Motor neuron (in vitro differentiated cells): ENCODE data around the gene SYPL1. TPM values are rescaled to one million over a fixed set of nuclear protein-coding genes. Genes with fewer than 3 reads are reported as not detected.
"Not testable (repeated sequence)": the region's sequence is repeated elsewhere in the genome, so short reads cannot be mapped to it uniquely, and the experiment has no call there.

Experiments used
- ATAC-seq, 8 experiments: fragments of 200-7000 bp; cut with Tn5 transposase; replicated peaks in 6 of 8; 2 replicates each; pipeline ENCODE4 v1.8.0; 2021; ENCODE audit warnings: mild to moderate bottlenecking in 8 of 8, moderate library complexity in 8 of 8
- H3K27ac ChIP-seq, 2 donors: fragments of 250-450 bp; sonication (Bioruptor Pico); 2 replicates each; pipeline ENCODE4 v1.9.0; 2021; ENCODE audit warnings: antibody characterized with exemption in 2 of 2, mild to moderate bottlenecking in 2 of 2, moderate library complexity in 1 of 2
- H3K4me1 ChIP-seq, 2 donors: fragments of 250-450 bp; sonication (Bioruptor Pico); replicated peaks in 1 of 2; 2 replicates each; pipeline ENCODE4 v1.6.1; 2021; ENCODE audit warnings: antibody characterized with exemption in 2 of 2, mild to moderate bottlenecking in 2 of 2, moderate library complexity in 1 of 2
- H3K4me3 ChIP-seq, 5 donors: fragments of 250-450 bp; sonication (Bioruptor Pico); 2 replicates each; pipeline ENCODE4 v1.9.0; 2021; ENCODE audit warnings: antibody characterized with exemption in 5 of 5, mild to moderate bottlenecking in 5 of 5, moderate library complexity in 4 of 5
- WGBS, 10 experiments: fragments of 450-650 bp; shearing (Covaris generic); methylation state at CpG; one replicate each; pipeline ENCODE4 v1.0.0; 2022; 5-methylcytosine and 5-hydroxymethylcytosine counted together
- in situ Hi-C, 9 experiments: fragments of 400-800 bp; cut with MboI; loops; one replicate each; pipeline ENCODE4 v1.15.0; 2021; ENCODE audit warnings: low sequenced_read_pairs in 9 of 9, low pct_unique_long_range_greater_than_20kb in 2 of 9; ENCODE audit not compliant: unreplicated experiment in 9 of 9
- total RNA-seq, 8 experiments: library from RNA; unstranded; fragments of 300-600 nt; gene quantifications; 2 replicates each; pipeline versions ENCODE4 v1.2.3 to v1.2.4, GENCODE V29; 2022

SYPL1 gene
- total RNA-seq = 10 to 100 TPM in 7 of 8 experiments, 1 to 10 TPM in 1; 9.8 to 83.7 (median 23.0) TPM

DNA sequence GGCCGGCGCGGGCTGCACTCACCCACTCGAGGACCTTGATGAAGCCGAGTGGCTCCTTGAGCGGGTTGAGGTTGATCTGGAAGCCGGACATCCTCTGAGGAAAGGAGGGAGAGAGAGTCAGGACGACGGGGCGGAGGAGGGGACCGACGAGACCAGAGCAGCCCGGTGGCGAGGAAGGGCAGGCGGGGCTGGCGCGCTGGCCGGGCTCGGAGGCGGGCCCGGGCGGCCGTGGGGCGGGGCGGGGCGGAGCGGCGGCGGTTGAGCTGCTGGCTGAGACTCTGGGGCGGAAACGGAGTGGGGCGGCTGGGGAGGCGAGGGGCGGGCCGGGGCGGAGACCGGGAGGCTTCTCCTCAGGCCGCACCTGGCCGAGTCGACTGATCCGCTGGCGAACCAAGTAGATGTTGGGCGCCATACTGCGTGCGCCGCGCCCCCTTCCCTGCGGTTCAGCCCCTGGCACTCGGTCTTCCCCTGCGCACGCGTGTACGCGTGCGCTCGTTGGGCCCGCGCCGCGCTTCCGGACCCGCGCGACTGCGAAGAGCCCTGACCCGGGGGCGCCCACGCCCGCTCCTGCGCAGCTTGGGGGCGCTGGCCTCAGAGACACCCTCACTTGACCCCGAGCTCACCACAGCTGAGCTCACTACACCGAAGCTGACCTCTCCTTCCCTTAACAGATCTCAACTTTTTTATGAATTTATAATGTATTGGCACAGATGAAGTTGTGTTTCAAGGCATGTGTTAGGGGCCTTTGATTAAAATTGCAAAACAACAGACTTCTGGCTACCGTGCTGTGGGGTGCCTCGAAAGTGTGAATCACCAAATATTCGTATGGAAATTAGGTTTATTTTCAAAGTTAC, at the start of gene SYPL1:
Gene SYPL1, minus strand, starts transcription at position 195 of the 854 bp plus-strand sequence. Its CDS starts 104 bp downstream, at position 91.
- Histone ChIP-seq H3K4me3 (peak within 1 kb of the TSS; percentile 63 to 96 (median 76)), H3K27ac (peak within 1 kb of the TSS; percentile 87 to 94), H3K4me1 (peaks cover 19 to 32% of the 10 kb centered on the region in 2 donors)
- WGBS, 10 experiments = 0 to 34% (median 4%) methylated on average over 3 to 10 of the region's 76 CpGs; no CpG with 5 or more reads in 4 of the 10 experiments
- peak; percentile 84 to 93 (median 89) for ATAC-seq
- in situ Hi-C loops = no loop called here

DNA sequence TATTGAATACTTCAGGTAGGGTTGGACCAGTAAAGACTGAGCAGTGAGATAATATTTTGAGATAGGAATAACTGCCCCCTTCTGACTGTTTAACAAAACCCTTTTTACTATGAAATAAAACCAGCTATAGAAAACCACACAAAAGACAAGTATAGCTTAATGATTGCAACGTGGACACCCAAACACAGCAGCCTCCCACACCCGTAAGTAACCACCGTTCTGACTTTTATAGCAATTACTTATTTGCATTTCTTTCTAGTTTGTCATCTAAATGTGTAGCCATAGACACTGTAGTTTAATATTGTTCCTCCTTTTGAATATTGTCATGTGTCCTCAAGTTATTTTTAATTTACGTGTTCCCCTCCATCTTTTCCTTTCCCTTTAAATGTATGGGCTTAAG, 42.9 kb upstream of the SYPL1 start:
- ATAC-seq = no peak
- in situ Hi-C loops = loop anchor here in 3 of 9 experiments (10.0 to 25.0 kb wide), 3 partner anchors 100 to 500 kb away; no protein-coding TSS in a partner anchor
- Histone ChIP-seq H3K27ac (no peak overlapping the region), H3K4me1 (no peaks in the 10 kb centered on the region), H3K4me3 (no peak overlapping the region)
- 18 to 100% (median 83%) methylated on average over 1 to 4 of the region's 4 CpGs for WGBS, 10 experiments

DNA sequence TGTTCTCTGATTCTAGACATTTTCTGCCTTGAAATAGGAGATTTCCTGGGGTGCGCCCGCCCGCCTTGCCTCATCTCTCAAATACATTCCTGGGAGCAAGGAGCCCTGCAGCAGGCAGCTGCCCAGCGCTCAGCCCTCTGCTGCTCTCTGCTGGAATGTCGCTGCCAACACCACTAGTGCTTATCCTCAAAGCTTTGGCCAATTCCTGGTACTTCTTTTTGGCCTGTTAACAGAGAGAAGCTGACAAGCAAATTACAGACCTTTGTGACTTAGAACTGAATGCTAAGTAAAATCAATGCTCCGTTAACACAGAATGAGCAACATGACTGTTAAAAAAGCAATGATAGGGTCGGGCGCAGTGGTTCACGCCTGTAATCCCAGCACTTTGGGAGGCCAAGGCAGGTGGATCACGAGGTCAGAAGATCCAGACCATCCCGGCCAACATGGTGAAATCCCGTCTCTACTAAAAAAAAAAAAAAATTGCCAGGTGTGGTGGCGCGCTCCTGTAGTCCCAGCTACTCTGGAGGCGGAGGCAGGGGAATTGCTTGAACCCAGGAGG, 41.9 kb upstream of the SYPL1 start:
- ATAC-seq = peak; percentile 91 to 100 (median 98)
- in situ Hi-C loops = loop anchor here in 4 of 9 experiments (5.0 to 25.0 kb wide), 5 partner anchors 92 to 499 kb away; no protein-coding TSS in a partner anchor
- no peak overlapping the region for H3K27ac ChIP-seq
- H3K4me3 ChIP-seq = no peak overlapping the region
- WGBS, 10 experiments = 19 to 93% (median 44%) methylated on average over 1 to 13 of the region's 15 CpGs
- no peaks in the 10 kb centered on the region for H3K4me1 ChIP-seq

DNA sequence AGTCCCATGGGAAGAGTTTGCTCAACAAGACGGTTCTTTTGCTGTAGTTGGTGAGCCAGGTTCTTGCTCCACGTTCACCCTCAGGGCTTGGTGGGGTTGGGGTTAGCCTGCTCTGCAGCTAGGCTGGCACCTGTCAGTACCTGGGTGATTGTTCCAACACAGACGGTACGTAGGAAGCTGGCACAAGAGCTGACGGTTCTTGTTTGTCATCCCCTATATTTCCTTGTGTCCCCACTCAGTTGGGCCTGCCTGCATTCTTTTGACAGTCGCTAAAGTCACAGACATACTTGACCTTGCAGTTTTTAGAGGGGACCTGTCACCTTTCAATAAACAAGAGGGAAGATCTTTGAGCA, 40.2 kb upstream of the SYPL1 start:
- in situ Hi-C loops = loop anchor here in 4 of 9 experiments (5.0 to 25.0 kb wide), 5 partner anchors 90 to 497 kb away; no protein-coding TSS in a partner anchor
- no peak overlapping the region for H3K27ac ChIP-seq
- H3K4me1 ChIP-seq = no peaks in the 10 kb centered on the region
- WGBS, 10 experiments = 27 to 93% (median 70%) methylated on average over 2 to 6 of the region's 6 CpGs; no CpG with 5 or more reads in 2 of the 10 experiments
- no peak overlapping the region for H3K4me3 ChIP-seq
- ATAC-seq = no peak

DNA sequence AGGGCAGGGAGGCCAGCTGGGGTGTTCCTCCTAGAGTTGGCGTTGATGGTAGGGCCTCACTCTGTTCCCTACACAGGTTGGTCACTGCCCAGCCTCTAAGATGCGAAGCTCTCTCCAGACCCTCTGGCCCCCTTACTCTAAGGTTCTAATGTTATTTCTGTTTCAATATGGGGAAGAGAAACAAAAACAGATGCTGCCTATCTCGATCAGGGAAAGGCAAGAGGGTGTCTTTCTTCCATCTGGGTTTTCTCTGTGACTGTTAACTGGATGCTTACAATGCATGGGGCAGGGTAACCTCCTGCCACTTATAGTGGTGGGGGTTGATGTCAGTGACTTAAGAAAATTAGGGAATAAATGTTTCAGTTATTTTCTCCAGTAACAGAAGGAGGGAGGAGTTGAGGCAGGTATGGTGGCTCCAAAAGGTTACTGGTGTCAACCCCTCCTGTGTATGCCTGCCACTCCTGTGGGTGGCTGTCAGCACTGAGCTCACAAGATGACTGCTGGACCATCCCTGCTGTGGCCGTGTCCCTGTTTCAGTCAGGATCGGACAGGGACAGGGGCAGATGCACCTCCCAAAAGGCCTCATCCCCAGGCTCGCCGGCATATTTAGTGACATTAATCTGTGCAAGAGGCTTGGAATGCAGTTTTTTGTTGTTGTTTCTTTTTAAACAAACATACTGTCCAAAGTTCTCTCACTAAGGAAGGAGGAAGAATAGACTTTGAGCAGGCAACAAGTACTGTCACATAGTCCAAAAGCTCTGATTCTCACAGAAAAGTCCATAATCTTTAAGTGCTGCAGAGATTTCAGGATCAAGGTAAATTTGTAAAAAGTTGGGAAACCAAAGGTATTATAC, 39.6 kb upstream of the SYPL1 start:
- WGBS, 10 experiments = 70 to 100% (median 81%) methylated on average over 2 to 6 of the region's 7 CpGs; no CpG with 5 or more reads in 3 of the 10 experiments
- Histone ChIP-seq H3K4me3 (no peak overlapping the region), H3K4me1 (no peaks in the 10 kb centered on the region), H3K27ac (no peak overlapping the region)
- in situ Hi-C loops = loop anchor here in 4 of 9 experiments (5.0 to 25.0 kb wide), 5 partner anchors 89 to 497 kb away; no protein-coding TSS in a partner anchor
- no peak for ATAC-seq

DNA sequence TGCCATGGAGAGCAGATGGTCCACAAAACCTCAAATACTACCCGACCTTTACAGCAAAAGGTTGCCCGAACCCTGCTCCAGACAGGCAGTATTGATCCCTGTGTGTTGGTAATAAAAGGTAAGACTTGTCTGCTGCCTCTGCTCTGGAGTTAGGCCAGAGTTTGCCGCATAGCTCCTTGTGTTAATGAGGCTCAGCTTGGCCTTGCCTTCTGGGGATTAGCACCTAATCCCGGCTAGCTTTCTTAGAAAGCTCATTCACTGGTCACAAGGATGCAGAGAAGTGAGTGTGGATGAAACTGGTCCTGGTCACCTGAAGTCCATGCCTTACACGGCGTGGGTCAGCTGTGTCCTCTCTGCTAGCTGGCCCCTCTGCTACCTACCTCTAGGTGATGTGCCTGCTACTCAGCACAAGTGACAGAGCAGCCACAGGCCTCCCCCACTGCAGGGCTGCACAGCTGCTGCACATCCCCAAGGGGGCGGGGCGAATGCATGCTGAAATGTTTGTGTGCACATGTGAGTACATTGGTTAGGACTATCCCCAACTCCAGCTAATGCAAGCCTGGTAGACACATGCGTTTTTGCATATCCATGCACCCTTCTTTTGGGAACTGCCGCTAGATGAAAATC, 31.7 kb upstream of the SYPL1 start:
- H3K4me1 ChIP-seq = peaks cover 0 to 11% of the 10 kb centered on the region in 2 donors
- H3K4me3 ChIP-seq = no peak overlapping the region
- WGBS, 10 experiments = 20 to 100% (median 80%) methylated on average over 1 to 5 of the region's 10 CpGs; no CpG with 5 or more reads in 2 of the 10 experiments
- no peak overlapping the region for H3K27ac ChIP-seq
- in situ Hi-C loops = no loop called here
- ATAC-seq = peak; percentile 10 to 67 (median 47)

DNA sequence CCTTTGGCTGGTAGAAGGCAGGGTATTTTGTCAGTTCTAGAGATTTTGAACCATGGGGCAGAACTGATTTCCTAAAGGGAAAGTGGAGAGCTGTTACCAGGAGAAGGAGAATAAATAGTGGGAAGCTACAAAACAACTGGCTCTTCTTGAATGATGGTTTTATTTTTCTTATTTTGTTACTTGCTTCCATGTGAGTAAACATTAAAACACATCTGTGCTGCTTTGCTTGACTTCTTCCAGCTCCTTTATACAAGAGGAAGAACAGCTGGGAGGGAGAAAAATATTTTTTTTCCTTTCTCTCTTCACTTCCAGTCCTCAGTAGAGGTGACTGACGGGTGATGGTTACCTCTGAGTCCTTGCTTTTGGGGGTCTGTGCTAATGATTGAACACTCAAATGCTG, 30.0 kb upstream of the SYPL1 start:
- ATAC-seq = no peak
- Histone ChIP-seq H3K4me3 (no peak overlapping the region), H3K27ac (no peak overlapping the region), H3K4me1 (peaks cover 0 to 11% of the 10 kb centered on the region in 2 donors)
- in situ Hi-C loops = no loop called here
- WGBS, 10 experiments = 71 to 100% (median 100%) methylated on average over 1 of the region's 1 CpG; no CpG with 5 or more reads in 4 of the 10 experiments

DNA sequence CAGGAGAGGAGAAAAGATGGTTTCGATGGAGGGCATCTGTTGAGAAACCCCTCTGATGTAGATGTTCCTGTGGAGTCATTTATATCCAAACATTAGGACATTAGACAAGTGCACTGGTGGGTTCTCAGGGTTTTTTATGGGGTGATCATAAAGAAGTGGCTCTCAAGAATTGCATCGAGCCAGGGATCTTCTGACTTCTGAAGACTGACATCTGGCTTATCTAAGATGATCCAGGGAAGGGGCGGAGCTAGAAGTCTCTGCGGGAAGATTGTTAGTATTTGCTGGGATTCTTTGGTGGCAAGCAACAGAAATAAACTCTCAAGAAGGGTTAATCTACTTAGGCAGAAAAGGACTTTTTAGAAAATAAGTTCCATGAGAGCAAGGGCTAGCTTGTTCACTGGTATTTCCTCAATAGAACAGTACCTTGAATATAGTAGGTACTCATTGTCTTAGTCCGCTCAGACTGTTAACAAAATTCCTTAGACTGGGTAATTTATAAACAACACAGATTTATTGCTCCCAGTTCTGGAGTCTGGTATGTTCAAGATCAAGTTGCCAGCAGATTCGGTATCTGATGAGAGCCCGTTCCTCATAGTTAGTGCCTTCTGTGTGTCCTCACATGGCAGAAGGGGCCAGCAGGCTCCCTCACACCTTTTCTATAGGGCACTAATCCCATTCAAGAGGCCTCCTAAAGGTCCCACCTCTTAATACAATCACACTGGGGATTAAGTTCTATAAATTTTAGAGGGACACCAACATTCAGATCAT, 28.5 kb upstream of the SYPL1 start:
- no peak for ATAC-seq
- Histone ChIP-seq H3K4me3 (no peak overlapping the region), H3K27ac (no peak overlapping the region), H3K4me1 (peaks cover 0 to 11% of the 10 kb centered on the region in 2 donors)
- 40 to 100% (median 88%) methylated on average over 1 to 7 of the region's 7 CpGs for WGBS, 10 experiments
- in situ Hi-C loops = no loop called here

DNA sequence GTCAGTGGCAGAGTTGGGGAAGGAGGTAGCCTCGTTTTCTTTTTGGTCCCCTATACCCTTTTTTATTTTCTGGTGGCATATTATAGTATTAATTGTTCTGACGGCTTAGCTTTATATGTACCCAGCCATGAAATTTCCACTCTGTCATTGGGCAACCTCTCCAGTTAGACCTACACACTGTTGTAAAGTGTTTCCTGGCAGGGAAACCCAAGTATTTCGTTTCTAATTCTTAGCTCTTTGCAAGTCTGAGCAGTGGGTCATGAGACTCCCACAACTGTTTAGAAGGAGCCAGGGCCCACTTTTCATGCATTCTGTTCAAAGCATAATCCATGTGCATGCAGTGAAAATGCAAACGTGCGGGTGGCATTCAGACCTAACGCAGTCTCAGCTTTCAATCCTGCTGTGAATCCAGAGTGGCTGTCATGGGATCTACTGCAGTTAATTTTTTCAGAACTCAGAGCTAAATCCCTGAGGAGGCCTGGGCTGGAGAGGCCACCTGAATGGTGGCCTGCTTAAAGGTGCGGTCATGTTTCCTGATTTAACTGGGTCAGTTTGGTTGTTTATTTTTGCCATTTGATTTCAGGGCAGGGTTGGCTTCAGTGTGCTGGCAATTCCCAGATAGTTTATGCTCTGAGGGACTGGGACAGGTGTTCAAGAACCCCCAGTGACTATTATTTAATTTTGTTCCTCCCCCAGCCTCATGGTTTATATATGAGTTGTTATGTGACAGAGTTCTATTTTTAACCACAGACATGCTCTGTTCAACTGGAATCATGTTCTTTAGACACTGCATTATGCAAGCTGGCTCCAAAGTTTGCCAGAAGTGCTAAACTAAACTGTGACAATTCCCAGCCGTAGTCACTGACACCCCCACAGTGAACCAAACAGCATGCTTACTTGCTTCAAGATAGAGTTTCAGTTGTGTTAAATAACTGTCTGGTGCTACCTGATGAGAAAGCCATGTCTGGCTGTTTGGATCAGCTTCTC, 27.4 kb upstream of the SYPL1 start:
- H3K4me1 ChIP-seq = peaks cover 0 to 11% of the 10 kb centered on the region in 2 donors
- ATAC-seq = peak; percentile 58 to 94 (median 86)
- WGBS, 10 experiments = 0 to 89% (median 29%) methylated on average over 1 to 8 of the region's 8 CpGs; no CpG with 5 or more reads in 2 of the 10 experiments
- no peak overlapping the region for H3K4me3 ChIP-seq
- in situ Hi-C loops = no loop called here
- H3K27ac ChIP-seq = no peak overlapping the region

DNA sequence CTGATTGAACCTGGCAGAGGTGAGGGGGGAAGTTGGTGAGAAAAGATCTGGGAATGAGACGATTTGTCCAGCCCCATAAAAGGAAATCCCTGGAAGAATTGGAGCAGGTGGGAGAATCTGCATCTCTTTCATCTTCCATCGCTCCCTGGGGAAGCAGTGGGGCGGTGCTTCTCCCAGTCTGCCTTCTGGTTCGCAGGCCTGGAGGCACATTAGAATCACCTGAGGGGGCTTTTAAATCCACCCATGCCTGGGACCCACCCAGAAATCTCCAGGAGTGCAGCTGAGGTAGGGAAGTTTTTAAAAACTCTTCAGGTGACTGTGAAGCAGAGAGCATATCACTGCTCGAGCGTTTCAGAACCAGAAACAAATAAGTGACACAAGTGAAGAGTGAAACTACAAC, 26.7 kb upstream of the SYPL1 start:
- peaks cover 0 to 11% of the 10 kb centered on the region in 2 donors for H3K4me1 ChIP-seq
- no peak overlapping the region for H3K4me3 ChIP-seq
- no peak for ATAC-seq
- in situ Hi-C loops = no loop called here
- WGBS, 10 experiments = 31 to 100% (median 74%) methylated on average over 2 to 5 of the region's 6 CpGs; no CpG with 5 or more reads in 2 of the 10 experiments
- H3K27ac ChIP-seq = no peak overlapping the region

DNA sequence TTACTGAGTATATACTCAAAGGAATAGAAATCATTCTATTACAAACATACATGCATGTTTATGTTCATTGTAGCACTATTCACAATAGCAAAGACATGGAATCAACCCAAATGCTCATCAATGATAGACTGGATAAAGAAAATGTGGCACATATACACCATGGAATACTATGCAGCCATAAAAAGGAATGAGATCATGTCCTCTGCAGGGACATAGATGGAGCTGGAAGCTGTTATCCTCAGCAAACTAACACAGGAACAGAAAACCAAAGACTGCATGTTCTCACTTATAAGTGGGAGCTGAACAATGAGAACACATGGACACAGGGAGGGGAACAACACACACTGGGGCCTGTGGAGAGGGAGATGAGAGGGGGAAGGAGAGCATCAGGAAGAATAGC, 26.1 kb upstream of the SYPL1 start:
- in situ Hi-C loops, H3K27ac ChIP-seq, H3K4me3 ChIP-seq, ATAC-seq: not testable (repeated sequence)
- H3K4me1 ChIP-seq = peaks cover 0 to 11% of the 10 kb centered on the region in 2 donors
